ENCODE results near the gene COX4I1. TPM values are rescaled to one million over a fixed set of nuclear protein-coding genes. Genes with fewer than 3 reads are reported as not detected.
"Not testable (repeated sequence)": the region's sequence is repeated elsewhere in the genome, so short reads cannot be mapped to it uniquely, and the experiment has no call there.

Gene COX4I1
- total RNA-seq, 1 donor from 2014 or later: 346 TPM

DNA sequence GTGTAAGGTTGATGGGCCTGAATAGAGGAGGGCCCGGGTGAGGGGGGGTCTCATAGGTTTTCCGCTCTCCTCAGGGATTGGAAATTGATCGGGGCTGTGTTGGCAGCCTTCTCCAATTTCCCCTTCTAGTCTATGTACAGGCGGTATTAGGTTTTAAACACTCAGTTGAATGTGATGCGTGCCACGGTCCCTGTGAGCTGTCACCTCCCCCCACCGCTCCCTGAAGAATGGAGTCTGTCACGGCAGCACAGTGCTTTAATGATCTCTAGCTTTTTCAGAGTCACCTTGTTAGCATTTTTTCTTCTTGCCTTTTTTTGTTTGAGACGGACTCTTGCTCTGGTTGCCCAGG lies 800 bp downstream of the COX4I1 start:
- Mint-ChIP-seq H3K36me3 (peaks cover 30% of the 10 kb centered on the region), H3K27me3 (ENCODE audit: low read depth) (no peaks in the 10 kb centered on the region), H3K4me3 (peak overlapping the region; percentile 82), H3K27ac (peak overlapping the region; percentile 96), H3K4me1 (peaks cover 26% of the 10 kb centered on the region), H3K9me3 (no peaks in the 10 kb centered on the region)
- no peak for TF ChIP-seq CTCF (IDR thresholded peaks at IDR 0.05; ENCODE audit: unreplicated experiment)
- no peak for DNase-seq (ENCODE audit: low spot score in 2 of 2, unreplicated experiment in 2 of 2)

DNA sequence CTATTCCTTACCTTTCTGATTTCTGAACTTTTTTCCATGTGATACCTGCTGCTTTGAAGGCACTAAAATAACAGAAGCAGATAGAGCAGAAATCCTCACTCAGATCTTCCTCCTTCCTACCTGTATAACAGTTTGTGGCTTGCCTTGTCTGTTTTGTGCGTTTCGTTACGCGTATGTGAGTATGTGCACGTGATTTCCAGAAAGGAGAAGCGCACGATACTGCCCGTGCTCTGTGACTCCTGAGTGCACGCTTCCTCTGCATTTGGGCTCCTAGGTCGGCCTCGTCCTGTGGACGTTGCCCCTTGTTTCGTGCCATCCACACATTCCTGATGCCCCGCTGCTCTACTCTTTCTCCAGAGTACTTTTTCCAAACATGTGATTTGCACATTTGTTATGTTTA lies 4.1 kb downstream of the COX4I1 start:
- H3K27ac Mint-ChIP-seq: no peak overlapping the region

GRCh38 chr16:85805442-85806045 lies 6.0 kb downstream of the COX4I1 start:
- no peak overlapping the region for H3K4me3 Mint-ChIP-seq
- peaks cover 6% of the 10 kb centered on the region for H3K27me3 Mint-ChIP-seq (ENCODE audit: low read depth)
- H3K27ac Mint-ChIP-seq: no peak overlapping the region
- DNase-seq (ENCODE audit: low spot score in 2 of 2, unreplicated experiment in 2 of 2): no peak
- peaks cover 43% of the 10 kb centered on the region for H3K36me3 Mint-ChIP-seq
- H3K9me3 Mint-ChIP-seq: no peaks in the 10 kb centered on the region
- H3K4me1 Mint-ChIP-seq: peaks cover 10% of the 10 kb centered on the region
- TF ChIP-seq CTCF (IDR thresholded peaks at IDR 0.05; ENCODE audit: unreplicated experiment): no peak

More for the DNA sequence above, 4.1 kb downstream of the COX4I1 start:
- Mint-ChIP-seq H3K9me3 (no peaks in the 10 kb centered on the region), H3K4me3 (no peak overlapping the region), H3K36me3 (peaks cover 39% of the 10 kb centered on the region), H3K27me3 (ENCODE audit: low read depth) (no peaks in the 10 kb centered on the region), H3K4me1 (peaks cover 16% of the 10 kb centered on the region)
- DNase-seq (ENCODE audit: low spot score in 2 of 2, unreplicated experiment in 2 of 2): no peak
- TF ChIP-seq CTCF (IDR thresholded peaks at IDR 0.05; ENCODE audit: unreplicated experiment): no peak

DNA sequence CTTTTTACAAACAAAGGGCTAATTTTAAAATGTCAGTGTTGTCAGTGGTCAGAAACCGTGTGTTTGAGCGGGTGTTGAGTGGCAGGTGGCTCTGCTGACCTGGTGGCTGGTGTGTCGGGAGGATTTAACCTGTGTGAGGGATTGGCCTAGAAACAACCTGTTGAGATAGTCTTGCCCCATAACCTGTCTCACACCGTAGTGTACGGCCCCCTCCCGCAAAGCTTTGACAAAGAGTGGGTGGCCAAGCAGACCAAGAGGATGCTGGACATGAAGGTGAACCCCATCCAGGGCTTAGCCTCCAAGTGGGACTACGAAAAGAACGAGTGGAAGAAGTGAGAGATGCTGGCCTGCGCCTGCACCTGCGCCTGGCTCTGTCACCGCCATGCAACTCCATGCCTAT lies 7.0 kb downstream of the COX4I1 start:
- peaks cover under 1% of the 10 kb centered on the region for H3K4me1 Mint-ChIP-seq
- TF ChIP-seq CTCF (IDR thresholded peaks at IDR 0.05; ENCODE audit: unreplicated experiment): no peak
- DNase-seq (ENCODE audit: low spot score in 2 of 2, unreplicated experiment in 2 of 2): no peak
- H3K9me3 Mint-ChIP-seq: no peaks in the 10 kb centered on the region
- H3K27ac Mint-ChIP-seq: no peak overlapping the region
- no peak overlapping the region for H3K4me3 Mint-ChIP-seq
- peaks cover 40% of the 10 kb centered on the region for H3K36me3 Mint-ChIP-seq
- peaks cover 12% of the 10 kb centered on the region for H3K27me3 Mint-ChIP-seq (ENCODE audit: low read depth)

- not testable (repeated sequence) for H3K27ac Mint-ChIP-seq; H3K4me1 Mint-ChIP-seq; DNase-seq (ENCODE audit: low spot score in 2 of 2, unreplicated experiment in 2 of 2); H3K4me3 Mint-ChIP-seq; H3K9me3 Mint-ChIP-seq
- peaks cover 33% of the 10 kb centered on the region for H3K36me3 Mint-ChIP-seq
- peaks cover 20% of the 10 kb centered on the region for H3K27me3 Mint-ChIP-seq (ENCODE audit: low read depth)
Observed at GRCh38 chr16:85807340-85807739, 7.8 kb downstream of the COX4I1 start.

DNA sequence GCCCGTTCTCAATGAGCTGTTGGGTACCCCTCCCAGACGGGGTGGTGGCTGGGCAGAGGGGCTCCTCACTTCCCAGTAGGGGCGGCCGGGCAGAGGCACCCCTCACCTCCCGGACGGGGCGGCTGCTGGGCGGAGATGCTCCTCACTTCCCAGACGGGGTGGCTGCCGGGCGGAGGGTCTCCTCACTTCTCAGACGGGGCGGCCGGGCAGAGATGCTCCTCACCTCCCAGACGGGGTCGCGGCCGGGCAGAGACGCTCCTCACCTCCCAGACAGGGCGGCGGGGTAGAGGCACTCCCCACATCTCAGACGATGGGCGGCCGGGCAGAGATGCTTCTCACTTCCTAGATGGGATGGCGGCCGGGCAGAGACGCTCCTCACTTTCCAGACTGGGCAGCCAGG lies 8.6 kb downstream of the COX4I1 start:
- H3K4me1 Mint-ChIP-seq; H3K27ac Mint-ChIP-seq; H3K9me3 Mint-ChIP-seq; H3K4me3 Mint-ChIP-seq; DNase-seq (ENCODE audit: low spot score in 2 of 2, unreplicated experiment in 2 of 2): not testable (repeated sequence)
- H3K27me3 Mint-ChIP-seq (ENCODE audit: low read depth): peaks cover 28% of the 10 kb centered on the region
- peaks cover 31% of the 10 kb centered on the region for H3K36me3 Mint-ChIP-seq

GRCh38 chr16:85808926-85809325 lies 9.4 kb downstream of the COX4I1 start:
- Mint-ChIP-seq H3K36me3 (peaks cover 25% of the 10 kb centered on the region), H3K9me3 (no peaks in the 10 kb centered on the region), H3K27me3 (ENCODE audit: low read depth) (peaks cover 35% of the 10 kb centered on the region), H3K4me3 (no peak overlapping the region), H3K27ac (no peak overlapping the region), H3K4me1 (no peaks in the 10 kb centered on the region)
- DNase-seq (ENCODE audit: low spot score in 2 of 2, unreplicated experiment in 2 of 2): no peak
- TF ChIP-seq CTCF (IDR thresholded peaks at IDR 0.05; ENCODE audit: unreplicated experiment): no peak

Measured in mesothelial cell of epicardium (in vitro differentiated cells).